ENCODE data around the gene HOXA1.

- TF ChIP-seq POLR2AphosphoS5 (IDR thresholded peaks at IDR 0.05; ENCODE audit: low read depth, low read length) = no peak
- TF ChIP-seq TAF1 (IDR thresholded peaks at IDR 0.05; ENCODE audit: borderline replicate concordance, insufficient read depth, low read length) = no peak
- TF ChIP-seq REST (IDR thresholded peaks at IDR 0.05; ENCODE audit: insufficient read depth in 1 of 2, low read depth in 2 of 2, low read length in 2 of 2) = no peak
Observed at GRCh38 chr7:27096768-27097514, 1.1 kb upstream of the HOXA1 start.
